Kasumi-1 (cell line): ENCODE data around the gene DNM3.
A peak's percentile ranks its signal among the peaks of the same experiment; 100 is the strongest.

Experiments
- DNase-seq, 2 experiments: peaks; one replicate each; lab custom pipeline; 2025; lab: John Stamatoyannopoulos, UW

Gene DNM3

DNA sequence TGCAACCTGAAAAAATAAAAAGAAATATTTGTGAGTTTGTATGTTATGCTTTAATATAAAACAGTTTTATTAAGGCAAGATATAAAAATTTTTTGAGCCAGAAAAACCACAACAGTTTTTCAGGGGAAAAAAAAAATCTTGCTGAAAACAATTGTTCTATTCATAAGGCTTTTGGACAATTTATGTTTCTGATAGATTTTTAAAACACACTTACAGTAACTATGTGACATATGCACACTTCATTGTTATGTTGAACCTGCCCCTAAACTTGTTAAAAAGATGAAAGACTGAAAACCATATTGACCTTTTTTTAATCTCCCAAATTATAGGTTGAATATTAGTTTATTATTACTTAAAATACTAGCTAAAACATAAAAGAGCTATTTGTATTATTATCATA, 299.3 kb downstream of the DNM3 start:
- DNase-seq: no peak

DNA sequence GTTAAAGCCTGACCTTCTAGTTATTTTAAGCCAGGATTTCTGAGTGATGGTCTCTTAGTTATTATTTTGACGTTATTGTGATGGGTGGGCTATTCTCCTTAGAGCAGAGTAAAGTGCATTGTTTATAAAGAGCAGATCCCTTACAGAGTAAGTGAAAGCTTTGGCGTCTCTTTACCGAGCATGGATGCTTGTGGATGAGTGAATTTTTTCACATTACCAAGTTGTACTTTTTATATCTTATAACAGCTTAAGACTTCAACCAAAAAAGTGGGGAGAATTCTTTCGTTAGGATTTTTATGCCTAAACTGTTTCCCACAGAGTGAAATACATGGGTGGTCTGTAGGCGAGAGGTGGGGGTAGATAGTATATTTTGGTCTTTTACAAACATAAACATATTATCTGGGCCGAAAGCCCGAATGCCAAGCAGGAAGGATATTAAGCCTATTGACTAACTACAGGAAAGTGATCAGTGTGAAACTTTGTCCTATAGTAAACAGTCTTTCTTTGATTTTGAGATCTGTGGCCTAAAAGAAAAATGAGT, 300.1 kb downstream of the DNM3 start:
- no peak for DNase-seq

DNA sequence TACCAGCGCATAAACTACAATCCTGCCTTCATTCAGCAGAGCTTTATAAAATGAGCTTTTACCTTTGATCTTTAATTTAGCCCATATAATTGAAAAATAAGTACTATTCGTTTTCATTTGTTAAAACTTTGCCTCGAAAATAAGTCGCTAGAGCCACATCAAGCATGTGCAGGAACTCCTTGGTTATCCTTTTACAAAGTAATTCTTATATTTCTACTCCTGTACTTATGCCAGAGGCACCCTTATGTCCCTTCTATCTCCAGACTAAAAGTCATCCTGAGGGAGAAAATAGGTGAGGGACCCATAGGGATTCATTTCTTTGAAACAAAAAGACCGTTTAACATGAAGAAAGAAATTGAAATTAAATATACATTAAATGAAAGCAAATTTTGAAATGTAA, 301.0 kb downstream of the DNM3 start:
- no peak for DNase-seq

DNA sequence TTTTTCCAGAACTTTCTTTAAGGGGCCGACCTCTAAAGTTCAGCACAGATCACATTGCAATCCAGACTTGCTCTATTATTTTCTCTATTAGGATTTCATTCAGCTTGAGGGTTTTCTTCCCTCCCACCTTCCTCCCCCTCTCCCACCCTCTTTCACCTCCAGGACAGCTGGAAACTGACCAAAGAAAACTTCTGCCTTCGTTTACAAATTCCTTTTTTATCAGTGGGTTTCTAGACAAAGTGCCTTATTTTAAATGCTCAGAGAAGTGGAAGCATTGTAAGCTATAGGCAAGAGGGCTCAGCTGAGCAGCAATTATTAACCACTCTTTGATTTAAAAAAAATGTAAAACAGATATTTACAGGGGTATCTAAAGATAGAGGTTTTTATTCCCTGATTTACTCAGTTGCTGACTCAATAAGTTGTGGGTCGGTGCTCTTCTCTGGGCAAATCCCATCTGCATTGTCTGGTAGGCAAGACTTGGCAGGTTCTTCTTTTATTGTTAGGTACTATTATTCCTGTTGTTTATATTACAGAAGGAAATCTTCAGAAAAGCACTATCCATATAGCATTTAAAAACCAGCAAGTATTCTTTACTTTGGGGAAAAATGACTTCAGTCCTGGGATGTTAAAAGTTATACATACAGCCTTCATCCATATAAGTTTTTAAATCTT, 302.2 kb downstream of the DNM3 start:
- no peak for DNase-seq

DNA sequence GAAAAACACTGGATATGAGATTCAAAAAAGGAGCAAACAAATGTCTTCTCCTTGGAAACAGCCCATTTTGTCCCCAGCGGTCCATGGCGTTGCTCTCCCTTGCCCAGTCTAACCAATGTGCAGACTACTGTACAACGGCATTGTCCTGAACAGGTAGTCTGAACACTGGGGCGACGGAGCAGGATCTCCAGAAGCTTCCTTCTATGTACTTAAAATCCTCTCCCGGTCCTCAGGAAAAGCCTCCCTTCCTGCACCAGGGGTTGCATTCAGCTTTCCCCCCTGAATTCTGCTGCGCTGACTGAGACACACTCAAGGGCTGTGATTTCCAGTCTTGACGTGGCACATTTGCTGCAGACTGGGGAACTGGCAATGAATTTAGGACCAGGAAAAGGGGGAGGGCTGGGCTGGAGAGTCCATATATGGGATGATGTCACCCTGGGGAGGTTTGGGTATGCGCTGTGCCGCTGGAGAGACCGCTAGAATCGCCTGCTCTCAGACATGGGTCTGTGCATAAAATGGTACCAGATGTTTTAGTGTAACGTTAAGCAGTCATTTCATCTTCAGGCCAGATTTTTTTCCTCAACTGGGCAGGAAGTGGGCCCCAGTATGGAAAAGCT, 303.3 kb downstream of the DNM3 start:
- no peak for DNase-seq

DNA sequence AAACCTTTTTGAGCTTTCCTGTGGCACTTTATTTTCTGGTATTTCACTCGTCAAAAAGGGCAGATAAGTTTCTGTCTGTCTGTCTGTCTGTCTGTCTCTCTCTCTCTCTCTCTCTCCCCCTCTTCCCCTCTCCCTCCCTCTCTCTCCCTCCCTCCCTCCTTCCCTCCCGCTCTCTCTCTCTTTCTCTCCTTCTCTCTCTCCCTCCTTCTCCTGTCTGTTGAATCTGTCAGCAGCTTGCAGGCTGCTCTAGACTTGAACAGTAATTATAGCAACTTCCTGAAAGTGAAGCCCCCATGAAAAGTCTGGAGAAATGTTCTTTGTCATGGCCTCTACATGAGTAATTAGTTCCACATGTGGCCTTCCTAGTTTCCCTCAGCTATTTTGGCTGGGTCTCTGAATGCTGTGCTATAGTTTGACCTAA, 303.9 kb downstream of the DNM3 start:
- no peak for DNase-seq

DNA sequence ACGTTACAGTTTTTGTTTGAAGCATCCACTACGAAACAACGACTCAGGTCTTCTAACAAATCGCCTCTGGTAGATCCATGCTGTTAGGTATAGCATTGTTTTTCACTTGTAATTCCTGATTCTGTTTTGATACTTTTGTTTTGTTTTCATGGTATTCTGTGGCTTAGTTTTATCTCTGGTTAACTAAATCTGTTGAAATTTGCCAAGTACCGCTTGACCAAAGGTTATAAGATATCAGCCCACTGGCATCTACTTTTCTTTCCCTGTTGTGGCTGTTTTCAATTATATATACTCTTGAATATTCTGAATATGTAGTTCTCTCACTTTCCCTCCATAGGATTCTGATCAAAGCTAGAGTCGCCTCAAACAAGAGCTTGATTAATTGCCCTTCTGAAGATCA, 304.4 kb downstream of the DNM3 start:
- no peak for DNase-seq

DNA sequence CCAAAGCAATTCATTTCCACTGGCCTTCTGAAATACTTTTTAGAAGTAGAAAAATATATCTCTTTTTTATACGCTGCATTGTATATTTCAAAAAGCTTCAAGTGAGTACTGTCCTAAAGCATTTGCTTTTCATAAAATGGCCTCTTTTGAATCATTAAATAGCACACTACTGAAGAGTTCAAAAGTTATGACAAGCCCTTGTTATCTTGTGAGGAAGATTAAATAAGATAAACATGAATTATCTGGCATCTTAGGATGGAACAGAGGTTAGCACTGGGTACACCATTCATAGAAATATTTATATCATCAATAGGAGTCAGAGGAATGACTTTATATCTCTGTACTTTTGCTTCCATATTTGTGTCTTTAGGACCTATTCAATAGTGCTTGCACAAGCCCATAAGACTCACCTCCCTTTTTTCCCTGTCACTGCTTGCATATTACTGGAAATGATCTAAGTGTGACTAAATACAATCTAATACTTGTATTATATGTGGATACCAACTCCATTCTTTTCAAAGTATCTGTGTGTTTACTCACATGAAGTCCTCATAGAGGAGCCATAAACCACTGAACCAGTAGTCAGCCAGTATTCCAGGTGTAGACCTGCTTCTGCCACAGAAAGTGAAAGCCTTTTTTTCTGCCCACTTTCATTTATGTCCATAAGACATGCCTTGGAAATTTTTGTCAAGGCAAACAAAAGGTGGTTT, 305.0 kb downstream of the DNM3 start:
- no peak for DNase-seq

DNA sequence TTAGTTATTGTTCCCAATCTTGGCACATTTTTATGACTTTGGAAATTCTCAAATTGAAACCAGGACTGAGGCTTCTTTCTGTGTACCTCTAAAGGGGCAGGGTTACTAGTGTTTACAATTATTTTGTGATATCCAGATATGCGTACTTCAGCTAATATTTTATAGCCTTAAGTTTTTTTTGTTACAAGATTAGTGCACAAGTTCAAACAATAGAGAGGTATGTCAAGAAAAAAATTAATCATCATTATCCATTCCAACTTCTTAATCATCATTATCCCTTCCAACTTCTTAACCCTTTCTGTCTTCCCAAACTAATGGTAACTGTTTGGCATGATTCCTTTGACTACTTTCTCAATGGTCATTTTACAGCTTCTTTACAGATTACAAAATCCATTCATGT, 306.2 kb downstream of the DNM3 start:
- DNase-seq: no peak

DNA sequence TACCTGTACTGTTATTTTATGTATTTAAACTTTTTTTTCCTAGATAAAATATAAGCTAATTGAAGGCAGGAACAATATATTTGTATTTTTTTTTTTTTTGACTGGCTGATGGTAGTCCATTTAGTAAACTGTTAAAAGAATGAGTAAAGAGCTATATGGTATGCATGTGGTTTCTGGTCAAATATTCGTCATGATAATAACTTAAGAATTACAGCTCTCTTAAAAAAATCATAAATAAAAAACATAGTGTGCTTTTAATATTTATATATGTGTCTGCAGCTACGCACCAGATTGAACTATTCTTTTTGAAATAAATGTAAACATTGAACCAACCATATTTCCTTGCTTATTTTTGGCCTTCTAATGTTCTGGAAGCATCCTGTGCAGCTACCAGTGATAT, 306.9 kb downstream of the DNM3 start:
- no peak for DNase-seq

DNA sequence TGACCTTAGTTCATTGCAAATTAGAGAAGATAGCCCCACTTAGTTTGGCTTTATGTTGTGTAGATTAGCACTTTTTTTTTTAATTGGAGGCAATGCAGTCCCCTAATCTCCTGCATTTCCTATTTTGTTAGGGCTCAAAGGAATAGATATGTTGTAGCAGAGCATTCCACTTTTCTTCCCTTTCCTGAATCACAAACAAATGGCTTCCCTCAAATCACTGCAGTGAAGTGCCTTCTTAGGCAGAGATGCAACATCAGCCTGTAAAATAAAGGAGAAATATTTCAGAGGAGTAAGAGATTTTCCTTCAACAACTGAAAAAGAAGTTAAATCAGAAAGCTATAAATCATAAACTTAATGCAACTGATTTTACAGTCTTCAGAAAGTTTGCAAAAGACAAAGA, 307.4 kb downstream of the DNM3 start:
- DNase-seq: no peak

DNA sequence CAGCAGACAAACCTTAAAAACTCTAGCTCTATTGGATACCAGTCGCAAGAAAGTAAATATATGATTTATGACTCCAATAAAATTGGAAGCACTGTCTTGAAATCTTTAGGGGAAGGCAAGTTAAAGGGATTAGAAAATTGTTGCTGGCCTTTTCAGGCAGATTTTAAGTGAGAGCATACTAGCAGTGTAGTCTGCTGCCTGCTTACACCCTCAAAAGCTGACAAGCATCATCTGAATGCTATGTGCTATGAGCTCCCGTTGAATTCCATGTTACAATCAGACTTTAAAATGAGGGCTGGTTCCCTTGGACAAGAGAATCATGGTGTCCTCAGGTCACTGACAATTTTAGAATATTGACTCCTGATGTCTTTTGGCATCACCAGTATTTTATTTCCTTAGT, 308.0 kb downstream of the DNM3 start:
- DNase-seq: no peak

DNA sequence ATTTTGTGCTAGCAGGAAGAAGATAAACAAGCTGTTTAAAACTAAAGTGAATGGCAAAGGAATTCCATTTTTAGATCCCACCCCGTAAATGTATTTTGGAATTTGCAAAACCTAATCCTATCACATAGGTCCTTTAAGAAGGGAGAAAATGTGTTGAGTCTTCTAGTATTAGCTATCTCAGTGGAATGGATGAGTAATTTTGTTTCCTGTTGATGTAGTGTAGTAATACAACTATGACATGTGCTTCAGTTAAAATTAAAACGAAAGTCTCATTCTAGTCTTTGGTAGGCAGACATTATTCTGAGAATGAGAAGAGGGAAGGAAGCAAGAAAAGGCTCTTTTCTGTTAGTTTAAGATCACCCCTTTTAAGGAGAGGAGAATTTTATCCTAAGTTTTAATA, 313.3 kb downstream of the DNM3 start:
- peak; percentile 11 to 15 for DNase-seq

DNA sequence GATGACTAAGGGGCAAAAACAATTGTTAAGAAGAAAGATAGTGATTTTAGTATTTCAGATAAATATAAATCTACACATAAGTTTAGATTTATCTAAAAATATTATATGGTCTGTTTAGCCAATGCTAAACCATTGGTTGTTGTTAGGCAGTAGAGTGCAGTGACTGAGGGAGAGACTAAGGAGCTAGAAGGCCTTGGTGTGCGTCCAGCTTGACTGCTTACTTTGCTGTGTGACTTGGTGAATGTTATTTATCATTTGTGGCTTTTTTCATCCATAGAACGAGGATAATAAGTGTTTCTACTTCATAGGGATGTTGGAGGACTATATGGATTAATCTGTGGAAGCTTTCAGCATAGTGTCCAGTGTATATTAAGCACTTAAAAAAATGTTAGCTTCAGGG, 314.5 kb downstream of the DNM3 start:
- no peak for DNase-seq

DNA sequence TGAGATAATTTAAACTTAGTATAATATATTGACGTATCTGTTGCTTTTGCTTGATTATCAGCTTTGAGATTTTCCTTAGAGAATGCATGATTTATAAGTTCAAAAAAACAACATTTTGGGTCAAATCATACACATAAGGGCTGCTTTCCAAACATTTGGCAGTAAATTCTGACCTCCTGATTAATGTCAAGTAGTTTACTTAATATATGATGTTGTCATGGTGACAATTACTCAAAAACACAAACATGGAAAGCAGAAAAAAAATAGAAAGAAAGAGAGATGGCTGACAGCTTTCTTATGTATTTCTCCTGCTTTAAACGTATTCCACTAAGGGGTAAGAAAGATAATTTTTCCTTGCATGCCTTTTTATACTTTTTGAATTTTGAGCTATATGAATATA, 320.9 kb downstream of the DNM3 start:
- DNase-seq: no peak

DNA sequence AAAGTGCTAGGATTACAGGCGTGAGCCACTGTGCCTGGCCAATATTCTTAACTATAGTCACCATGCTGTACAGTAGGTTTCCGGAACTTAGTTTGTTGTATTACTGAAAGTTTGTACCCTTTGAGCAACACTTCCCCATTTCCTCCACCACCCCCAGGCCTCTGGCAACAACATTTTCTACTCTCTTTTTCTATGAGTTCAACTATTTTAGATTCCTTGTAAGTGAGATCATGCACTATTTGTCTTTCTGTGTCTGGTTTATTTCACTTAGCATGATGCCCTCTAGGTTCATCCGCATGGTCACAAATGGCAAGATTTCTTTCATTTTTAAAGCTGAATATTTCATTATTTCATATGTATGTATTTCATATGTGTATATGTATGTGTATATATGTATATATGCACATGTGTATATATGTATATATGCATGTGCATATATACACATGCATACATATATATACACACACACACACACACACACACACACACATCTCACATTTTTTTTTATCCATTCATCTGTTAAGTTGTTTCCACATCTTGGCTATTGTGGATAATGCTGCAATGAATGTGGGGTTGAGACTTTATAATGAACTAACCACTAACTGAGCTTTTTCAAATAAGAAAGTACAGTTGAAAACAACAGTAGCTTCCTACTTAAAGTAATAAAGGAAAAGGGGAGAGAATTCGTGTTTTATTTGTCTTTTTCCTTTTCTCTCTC, 322.4 kb downstream of the DNM3 start:
- peak; percentile 45 to 51 for DNase-seq

DNA sequence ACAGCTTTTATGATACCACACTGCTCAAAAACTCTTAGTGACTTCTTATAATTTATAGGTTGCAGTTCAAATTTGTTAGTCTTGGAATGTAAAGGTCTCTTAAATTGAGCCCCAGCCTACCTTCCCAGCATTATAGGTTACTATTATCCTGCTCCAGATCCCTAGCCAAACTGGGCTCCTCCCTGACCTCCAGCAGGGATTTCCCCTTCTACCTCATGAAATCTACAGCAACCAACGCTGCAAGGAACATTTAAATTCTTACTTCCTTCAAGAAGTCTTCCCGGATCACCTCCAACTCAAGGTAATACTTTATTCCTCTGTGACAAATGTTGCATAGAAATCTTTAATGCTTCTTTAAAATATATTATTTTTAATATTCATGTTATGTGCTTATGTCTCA, 324.1 kb downstream of the DNM3 start:
- DNase-seq: no peak

DNA sequence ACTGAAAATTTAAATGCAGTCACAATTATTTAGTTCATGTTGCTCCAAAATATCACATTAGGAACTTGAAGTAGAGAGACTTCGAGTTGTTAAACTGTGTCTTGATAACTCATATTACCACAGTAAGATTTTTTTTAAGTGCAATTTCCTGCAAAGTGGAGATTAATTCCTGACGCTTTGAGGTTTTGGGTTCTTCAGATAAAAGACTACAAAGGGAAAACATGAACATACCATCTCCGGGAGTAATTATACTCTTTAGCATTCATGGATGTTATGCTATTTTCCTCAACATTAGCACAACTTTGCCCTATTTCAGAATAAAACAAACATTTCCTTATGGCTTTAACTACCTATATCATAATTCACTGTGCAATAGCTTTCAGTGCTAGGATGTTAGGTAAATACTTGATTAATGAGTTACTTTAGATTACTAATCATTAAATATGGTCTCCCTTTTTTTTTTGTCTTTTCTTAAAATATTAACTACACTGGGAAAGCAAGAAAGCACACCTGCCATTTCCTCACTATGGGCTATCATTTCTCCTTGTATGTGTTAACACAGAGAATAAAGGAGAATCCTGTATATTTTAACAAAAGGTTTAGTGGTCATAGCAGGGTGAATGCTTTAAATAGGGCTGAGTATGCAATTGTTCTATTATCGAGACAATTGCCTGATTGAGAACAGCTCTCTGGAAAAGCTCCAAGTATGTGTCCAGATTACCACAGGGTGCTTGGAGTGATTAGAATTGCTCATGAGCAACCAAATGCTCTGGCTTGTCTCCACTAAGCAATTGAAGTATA, 326.7 kb downstream of the DNM3 start:
- no peak for DNase-seq

DNA sequence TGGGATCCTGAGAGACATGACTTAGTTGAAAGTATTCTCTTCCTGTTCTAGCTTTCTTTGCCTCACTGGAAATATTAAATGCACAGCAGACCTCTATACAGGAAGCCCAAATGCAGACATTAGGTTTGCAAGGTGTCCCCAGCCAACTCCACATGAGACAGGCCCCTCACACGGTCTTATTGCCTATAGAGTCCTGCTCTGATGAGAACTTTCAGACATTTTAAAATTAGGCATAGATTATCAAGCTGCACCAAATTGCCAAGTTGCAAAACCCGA, 327.2 kb downstream of the DNM3 start:
- no peak for DNase-seq

DNA sequence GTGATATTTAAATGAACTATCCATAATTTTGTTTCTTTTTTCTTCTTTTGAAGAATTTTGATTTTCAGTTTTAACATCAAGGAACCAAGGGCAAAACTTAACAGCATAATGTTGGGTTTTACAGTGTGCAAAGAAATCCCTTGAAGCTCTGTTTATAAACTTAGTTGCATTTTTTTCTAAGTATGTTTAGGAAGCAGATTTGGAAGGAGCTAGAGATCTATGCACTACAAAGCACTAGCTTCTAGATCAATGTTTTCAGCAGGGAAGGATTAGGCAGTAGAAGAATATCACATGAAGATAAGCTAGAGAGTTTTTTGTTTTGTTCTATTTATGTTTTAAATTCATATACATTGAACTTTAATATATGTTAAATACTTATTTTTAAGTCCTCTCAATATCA, 328.5 kb downstream of the DNM3 start:
- DNase-seq: no peak

DNA sequence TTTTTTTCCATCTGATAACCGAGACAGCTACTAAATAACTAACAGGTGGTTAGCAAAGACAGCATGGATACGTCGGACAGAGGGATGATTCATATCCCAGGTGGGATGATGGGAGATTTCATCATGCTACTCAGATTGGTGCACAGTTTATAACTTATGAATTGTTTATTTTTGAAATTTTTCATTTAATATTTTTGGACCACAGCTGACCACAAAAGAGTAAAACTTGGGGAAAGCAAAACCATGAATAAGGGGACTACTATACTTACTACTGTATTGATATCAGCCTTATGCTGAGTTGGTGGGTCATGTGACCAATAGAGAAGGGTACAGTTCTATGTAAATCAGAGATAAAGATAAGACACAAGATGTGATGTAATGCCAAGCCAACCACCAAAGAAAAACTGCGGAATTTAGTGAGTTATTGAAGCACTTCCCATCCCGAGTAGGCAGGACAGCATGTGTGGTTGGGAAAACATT, 331.1 kb downstream of the DNM3 start:
- no peak for DNase-seq

DNA sequence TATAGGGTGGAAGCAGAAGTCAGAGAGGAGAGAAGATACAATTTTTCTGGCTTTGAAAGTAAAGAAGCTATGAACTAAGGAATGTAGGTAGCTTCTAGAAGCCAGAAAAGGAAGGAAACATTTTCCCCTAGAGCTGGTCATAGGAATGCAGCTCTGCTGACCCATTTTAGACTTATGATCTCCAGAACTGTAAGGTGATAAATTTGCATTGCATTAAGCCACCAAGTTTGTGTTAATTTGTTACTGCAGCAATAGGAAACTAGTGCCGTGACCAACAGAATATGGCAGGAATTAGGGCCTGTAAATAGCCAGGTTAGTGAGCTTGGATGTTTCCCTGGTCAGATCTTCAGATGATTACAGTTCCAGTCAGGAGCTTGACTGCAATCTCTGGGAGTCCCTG, 334.9 kb downstream of the DNM3 start:
- no peak for DNase-seq
